ENCODE results near the gene XBP1.
A peak's percentile ranks its signal among the peaks of the same experiment; 100 is the strongest.
"Not testable (repeated sequence)": the region's sequence is repeated elsewhere in the genome, so short reads cannot be mapped to it uniquely, and the experiment has no call there.

XBP1 gene

GRCh38 chr22:28791841-28792490 is 8.4 kb downstream of the XBP1 start:
- DNase-seq: no peak

- no peak for DNase-seq
These were observed 9.2 kb downstream of the XBP1 start for GRCh38 chr22:28791124-28791523.

GRCh38 chr22:28788601-28789000 is 11.8 kb downstream of the XBP1 start:
- no peak for DNase-seq

GRCh38 chr22:28783786-28784671 is 16.3 kb downstream of the XBP1 start:
- DNase-seq: no peak

- no peak for DNase-seq
These were observed 20.1 kb downstream of the XBP1 start for GRCh38 chr22:28780296-28780695.

- DNase-seq: no peak
These were observed 20.5 kb downstream of the XBP1 start for GRCh38 chr22:28779833-28780232.

GRCh38 chr22:28774378-28774777 is 26.0 kb downstream of the XBP1 start:
- no peak for DNase-seq

- no peak for DNase-seq
These were observed 26.9 kb downstream of the XBP1 start for GRCh38 chr22:28773461-28773867.

- DNase-seq: peak; percentile 77
These were observed 27.5 kb downstream of the XBP1 start, which contains the start of gene CCDC117 for GRCh38 chr22:28772633-28773460. Gene CCDC117, plus strand, starts transcription at chr22:28772695. Its CDS starts 155 bp downstream, at chr22:28772850.

GRCh38 chr22:28771195-28771791 is 29.1 kb downstream of the XBP1 start:
- DNase-seq: no peak

- DNase-seq: no peak
These were observed 30.8 kb downstream of the XBP1 start for GRCh38 chr22:28769394-28770085.

GRCh38 chr22:28768701-28769393 is 31.5 kb downstream of the XBP1 start:
- DNase-seq: no peak

GRCh38 chr22:28766628-28767027 is 33.7 kb downstream of the XBP1 start:
- DNase-seq: no peak

GRCh38 chr22:28762000-28762399 is 38.4 kb downstream of the XBP1 start:
- DNase-seq: not testable (repeated sequence)

- DNase-seq: no peak
These were observed 39.0 kb downstream of the XBP1 start for GRCh38 chr22:28761449-28761755.

GRCh38 chr22:28759861-28760560 is 40.4 kb downstream of the XBP1 start:
- no peak for DNase-seq

- not testable (repeated sequence) for DNase-seq
These were observed 45.9 kb downstream of the XBP1 start for GRCh38 chr22:28754512-28754911.

- peak; percentile 6 for DNase-seq
These were observed 49.9 kb downstream of the XBP1 start for GRCh38 chr22:28750471-28750881.

All from NCI-H226 (cell line).